Neural cell (in vitro differentiated cells): ENCODE measurements around the gene KLHL22. TPM values are rescaled to one million over a fixed set of nuclear protein-coding genes. Genes with fewer than 3 reads are reported as not detected.

ENCODE experiments used
- H2AFZ ChIP-seq: fragments of 200-600, 300-800 bp; sonication (generic), shearing (Covaris generic); 2 replicates; pipeline ENCODE4 v1.6.0; 2014; ENCODE audit warnings: low read depth, mild to moderate bottlenecking, antibody characterized with exemption, low read length, moderate library complexity
- H3F3A ChIP-seq: fragments of 200-600 bp; shearing (Covaris generic); 2 replicates; pipeline ENCODE4 v1.6.1; 2016; ENCODE audit warnings: mild to moderate bottlenecking, moderate library complexity, mixed read lengths, antibody characterized with exemption, low read length; ENCODE audit not compliant: insufficient read depth, poor library complexity, severe bottlenecking
- H3K27ac ChIP-seq: fragments of 200-600, 300-800 bp; sonication (generic), shearing (Covaris generic); 2 replicates; pipeline ENCODE4 v1.5.1; 2014; ENCODE audit warnings: mild to moderate bottlenecking, low read length, moderate library complexity
- H3K27me3 ChIP-seq: fragments of 300-800, 200-600 bp; sonication (generic), shearing (Covaris generic); 2 replicates; pipeline ENCODE4 v1.6.0; 2014; ENCODE audit warnings: mild to moderate bottlenecking, low read depth, low read length, moderate library complexity; ENCODE audit not compliant: insufficient read depth
- H3K36me3 ChIP-seq: fragments of 300-800, 200-600 bp; sonication (generic), shearing (Covaris generic); 2 replicates; pipeline ENCODE4 v1.5.1; 2014; ENCODE audit warnings: mild to moderate bottlenecking, antibody characterized with exemption, low read length, moderate library complexity; ENCODE audit not compliant: insufficient read depth
- H3K4me2 ChIP-seq: fragments of 300-800, 200-600 bp; sonication (generic), shearing (Covaris generic); 2 replicates; pipeline ENCODE4 v1.6.0; 2014; ENCODE audit warnings: mild to moderate bottlenecking, low read length
- H3K4me3 ChIP-seq: fragments of 300-800, 200-600 bp; sonication (generic), shearing (Covaris generic); 2 replicates; pipeline ENCODE4 v1.5.1; 2014; ENCODE audit warnings: mild to moderate bottlenecking, low read length, moderate library complexity
- H3K79me2 ChIP-seq: fragments of 200-600 bp; shearing (Covaris generic); replicated peaks from 2 replicates; pipeline ENCODE4 v1.6.0; 2014; ENCODE audit warnings: mild to moderate bottlenecking, low read length, moderate library complexity; ENCODE audit not compliant: insufficient read depth
- H3K9ac ChIP-seq: fragments of 300-800, 200-600 bp; sonication (generic), shearing (Covaris generic); 2 replicates; pipeline ENCODE4 v1.6.1; 2016; ENCODE audit warnings: mild to moderate bottlenecking, low read length, mixed read lengths
- H3K9me2 ChIP-seq: fragments of 200-600 bp; shearing (Covaris generic); 2 replicates; pipeline ENCODE4 v1.6.1; 2016; ENCODE audit warnings: mild to moderate bottlenecking, low read length, mixed read lengths; ENCODE audit not compliant: insufficient read depth
- H3K9me3 ChIP-seq: fragments of 200-600, 300-800 bp; sonication (generic), shearing (Covaris generic); 2 replicates; pipeline ENCODE4 v1.6.1; 2016; ENCODE audit warnings: mild to moderate bottlenecking, mixed run types, low read length, moderate library complexity, mixed read lengths
- H4K20me1 ChIP-seq: fragments of 200-600 bp; shearing (Covaris generic); 2 replicates; pipeline ENCODE4 v1.6.1; 2016; ENCODE audit warnings: mild to moderate bottlenecking, mixed run types; ENCODE audit not compliant: insufficient read depth
- EP300 ChIP-seq: fragments of 450-650 bp; conservative IDR thresholded peaks from 2 replicates; pipeline ENCODE4 v1.6.1; 2014; ENCODE audit warnings: antibody characterized with exemption, mild to moderate bottlenecking, moderate library complexity; ENCODE audit not compliant: poor library complexity, severe bottlenecking
- EZH2 ChIP-seq: fragments of 200-600, 300-800 bp; shearing (Covaris generic), sonication (generic); IDR thresholded peaks from 2 replicates; pipeline ENCODE4 v1.6.1; 2014; ENCODE audit warnings: antibody characterized with exemption, low read length, borderline replicate concordance, mild to moderate bottlenecking; ENCODE audit not compliant: insufficient read depth, poor library complexity, severe bottlenecking
- MXI1 ChIP-seq: fragments of 450-650 bp; conservative IDR thresholded peaks from 2 replicates; pipeline ENCODE4 v1.6.1; 2014; ENCODE audit warnings: antibody characterized with exemption, mild to moderate bottlenecking; ENCODE audit not compliant: poor library complexity, severe bottlenecking
- POLR2AphosphoS5 ChIP-seq: IDR thresholded peaks from 2 replicates; pipeline ENCODE4 v1.6.1; 2012
- RAD21 ChIP-seq: fragments of 450-650 bp; conservative IDR thresholded peaks from 2 replicates; pipeline ENCODE4 v1.6.1; 2014; ENCODE audit warnings: antibody characterized with exemption, mild to moderate bottlenecking, moderate library complexity
- REST ChIP-seq: IDR thresholded peaks from 2 replicates; pipeline ENCODE4 v1.6.1; 2012; ENCODE audit warnings: borderline replicate concordance
- SMC3 ChIP-seq: fragments of 450-650 bp; conservative IDR thresholded peaks from 2 replicates; pipeline ENCODE4 v1.6.1; 2014; ENCODE audit warnings: antibody characterized with exemption, mild to moderate bottlenecking, moderate library complexity; ENCODE audit not compliant: poor library complexity
- TAF1 ChIP-seq: IDR thresholded peaks from 2 replicates; pipeline ENCODE4 v1.6.1; 2012; ENCODE audit warnings: low read depth
- polyA plus RNA-seq: library from polyadenylated mRNA; depleted of rRNA; stranded (reverse); fragments of >200 nt; gene quantifications from 2 replicates; pipeline ENCODE4 v1.2.3, GENCODE V29; 2014
- TF ChIP-seq, protein P1 (sequence below): fragments of 450-650 bp; IDR thresholded peaks from 2 replicates; pipeline ENCODE4 v1.5.1; 2014; ENCODE audit warnings: antibody characterized with exemption, mild to moderate bottlenecking, moderate library complexity; ENCODE audit not compliant: poor library complexity, severe bottlenecking

The KLHL22 gene
- polyA plus RNA-seq, 1 donor from 2014 or later = 59.5 TPM

DNA sequence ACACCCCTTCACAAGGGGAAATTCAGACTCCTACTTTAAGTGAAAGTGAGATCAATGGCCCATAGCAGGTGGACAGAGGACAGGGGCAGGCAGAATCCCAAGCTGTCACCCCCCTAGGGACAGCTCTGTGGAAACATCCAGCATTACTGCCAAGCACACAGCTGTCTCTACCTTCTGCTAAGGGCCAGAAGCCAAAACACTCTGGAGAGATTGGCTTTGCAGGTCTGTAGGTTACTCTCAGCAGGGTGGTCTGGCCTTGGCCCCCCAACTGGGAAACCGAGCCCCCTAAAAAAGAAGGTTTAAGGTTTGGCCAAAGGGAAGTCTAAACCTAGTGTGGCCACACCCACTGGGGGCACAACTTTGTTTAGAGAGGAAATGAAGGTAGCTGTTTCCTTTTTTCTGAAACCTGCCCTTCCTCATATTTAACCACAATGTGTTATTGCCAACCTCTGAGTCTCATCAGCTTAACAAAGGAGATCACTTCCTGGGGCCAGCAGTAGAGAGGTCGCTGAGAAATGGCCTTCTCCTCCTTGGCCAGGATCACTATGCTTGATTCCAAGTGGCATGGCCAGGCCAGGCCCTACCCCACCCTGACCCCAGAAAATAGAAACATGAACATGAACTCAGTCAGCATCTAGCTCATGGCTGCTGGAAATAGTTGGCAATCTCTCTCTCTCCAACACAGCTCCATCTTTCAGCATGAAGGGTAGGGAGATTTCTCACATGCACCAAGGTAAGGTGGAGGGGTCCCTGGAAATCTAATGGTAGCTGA lies 32.1 kb downstream of the KLHL22 start:
- no peaks in the 10 kb centered on the region for H3K9me2 ChIP-seq
- H3K36me3 ChIP-seq = no peaks in the 10 kb centered on the region
- no peaks in the 10 kb centered on the region for H3K79me2 ChIP-seq
- no peak overlapping the region for H3K4me2 ChIP-seq
- no peak overlapping the region for H3K9ac ChIP-seq
- no peaks in the 10 kb centered on the region for H3F3A ChIP-seq
- no peak for TF ChIP-seq EZH2
- TF ChIP-seq POLR2AphosphoS5 = no peak
- TF ChIP-seq EP300 = no peak
- TF ChIP-seq REST = no peak
- no peak for TF ChIP-seq TAF1
- TF ChIP-seq, protein P1, sequence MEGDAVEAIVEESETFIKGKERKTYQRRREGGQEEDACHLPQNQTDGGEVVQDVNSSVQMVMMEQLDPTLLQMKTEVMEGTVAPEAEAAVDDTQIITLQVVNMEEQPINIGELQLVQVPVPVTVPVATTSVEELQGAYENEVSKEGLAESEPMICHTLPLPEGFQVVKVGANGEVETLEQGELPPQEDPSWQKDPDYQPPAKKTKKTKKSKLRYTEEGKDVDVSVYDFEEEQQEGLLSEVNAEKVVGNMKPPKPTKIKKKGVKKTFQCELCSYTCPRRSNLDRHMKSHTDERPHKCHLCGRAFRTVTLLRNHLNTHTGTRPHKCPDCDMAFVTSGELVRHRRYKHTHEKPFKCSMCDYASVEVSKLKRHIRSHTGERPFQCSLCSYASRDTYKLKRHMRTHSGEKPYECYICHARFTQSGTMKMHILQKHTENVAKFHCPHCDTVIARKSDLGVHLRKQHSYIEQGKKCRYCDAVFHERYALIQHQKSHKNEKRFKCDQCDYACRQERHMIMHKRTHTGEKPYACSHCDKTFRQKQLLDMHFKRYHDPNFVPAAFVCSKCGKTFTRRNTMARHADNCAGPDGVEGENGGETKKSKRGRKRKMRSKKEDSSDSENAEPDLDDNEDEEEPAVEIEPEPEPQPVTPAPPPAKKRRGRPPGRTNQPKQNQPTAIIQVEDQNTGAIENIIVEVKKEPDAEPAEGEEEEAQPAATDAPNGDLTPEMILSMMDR = no peak
- no peak for TF ChIP-seq SMC3
- TF ChIP-seq RAD21 = no peak
- TF ChIP-seq MXI1 = no peak
- H3K4me3 ChIP-seq = no peak overlapping the region
- no peak overlapping the region for H2AFZ ChIP-seq
- H3K27ac ChIP-seq = no peak overlapping the region
- no peaks in the 10 kb centered on the region for H4K20me1 ChIP-seq
- H3K9me3 ChIP-seq = no peaks in the 10 kb centered on the region
- no peaks in the 10 kb centered on the region for H3K27me3 ChIP-seq

DNA sequence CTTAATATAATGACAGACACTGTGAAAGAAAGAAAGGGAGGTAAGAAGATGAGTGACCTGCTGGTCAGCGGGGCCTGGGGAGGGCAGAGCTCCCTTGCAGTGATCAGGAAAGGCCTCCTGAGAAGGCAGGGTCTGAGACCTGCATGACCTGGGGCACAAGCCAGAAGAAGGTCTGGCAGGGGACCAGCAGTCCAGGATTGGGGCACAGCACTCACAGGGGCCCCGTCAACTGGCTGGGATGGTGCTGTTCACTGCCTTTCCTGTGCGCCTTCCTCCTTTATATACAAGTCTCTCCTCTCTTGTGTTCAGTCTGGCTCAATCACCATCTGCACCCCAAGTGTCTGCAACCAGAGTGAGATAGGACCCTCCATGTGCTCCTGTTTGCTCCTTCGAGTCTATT lies 35.7 kb downstream of the KLHL22 start:
- H2AFZ ChIP-seq = no peak overlapping the region
- H3K27ac ChIP-seq = no peak overlapping the region
- H3F3A ChIP-seq = no peaks in the 10 kb centered on the region
- peaks cover 8% of the 10 kb centered on the region for H3K36me3 ChIP-seq
- no peaks in the 10 kb centered on the region for H4K20me1 ChIP-seq
- H3K4me2 ChIP-seq = no peak overlapping the region
- no peaks in the 10 kb centered on the region for H3K9me2 ChIP-seq
- no peak overlapping the region for H3K4me3 ChIP-seq
- H3K27me3 ChIP-seq = no peaks in the 10 kb centered on the region
- H3K9ac ChIP-seq = no peak overlapping the region
- TF ChIP-seq REST (no peak), SMC3 (no peak), EP300 (no peak), RAD21 (no peak), TAF1 (no peak), POLR2AphosphoS5 (no peak), MXI1 (no peak), EZH2 (no peak)
- TF ChIP-seq, protein P1 = no peak
- H3K9me3 ChIP-seq = no peaks in the 10 kb centered on the region
- no peaks in the 10 kb centered on the region for H3K79me2 ChIP-seq
